Caki2 (cell line): Measurements from ENCODE around the gene PPP1R9A. TPM values are rescaled to one million over a fixed set of nuclear protein-coding genes. Genes with fewer than 3 reads are reported as not detected.

Experiments
- DNase-seq: peaks from one replicate; pipeline ENCODE4 v3.0.0-alpha.2; 2015; ENCODE audit warnings: low read depth
- in situ Hi-C: cut with HindIII; loops from 2 replicates; pipeline ENCODE4 v1.10.0; 2016; ENCODE audit warnings: low sequenced_read_pairs, low pct_unique_long_range_greater_than_20kb, mixed read lengths
- total RNA-seq: library from RNA; depleted of rRNA; stranded (reverse); fragments of >200 nt; shearing (Covaris generic); gene quantifications from 2 replicates; pipeline ENCODE4 v1.2.3, GENCODE V29; 2014; ENCODE audit warnings: low replicate concordance

The PPP1R9A gene
- total RNA-seq, 1 experiment from 2014 or later = 10.8 TPM

- DNase-seq = peak; percentile 47
- in situ Hi-C loops = no loop called here
Observed at GRCh38 chr7:95205665-95206225, 298.4 kb downstream of the PPP1R9A start.

- no peak for DNase-seq
- in situ Hi-C loops = no loop called here
Observed at GRCh38 chr7:95209276-95209675, 301.9 kb downstream of the PPP1R9A start.

- DNase-seq = no peak
- in situ Hi-C loops = no loop called here
Observed at GRCh38 chr7:95209788-95210187, 302.4 kb downstream of the PPP1R9A start.

- in situ Hi-C loops = no loop called here
- DNase-seq = no peak
Observed at GRCh38 chr7:95213148-95213547, 305.8 kb downstream of the PPP1R9A start.

- DNase-seq = peak; percentile 49
- in situ Hi-C loops = no loop called here
Observed at GRCh38 chr7:95213809-95214492, 306.6 kb downstream of the PPP1R9A start.

- in situ Hi-C loops = no loop called here
- DNase-seq = no peak
Observed at GRCh38 chr7:95219721-95220120, 312.3 kb downstream of the PPP1R9A start.

- in situ Hi-C loops = no loop called here
Observed at GRCh38 chr7:95220328-95220727, 312.9 kb downstream of the PPP1R9A start.

GRCh38 chr7:95225301-95225700 is 317.9 kb downstream of the PPP1R9A start:
- in situ Hi-C loops = no loop called here
- DNase-seq = no peak

More at GRCh38 chr7:95220328-95220727, 312.9 kb downstream of the PPP1R9A start:
- no peak for DNase-seq

- no peak for DNase-seq
- in situ Hi-C loops = no loop called here
Observed at GRCh38 chr7:95229301-95229700, 321.9 kb downstream of the PPP1R9A start.

GRCh38 chr7:95238252-95238943 is 331.0 kb downstream of the PPP1R9A start:
- DNase-seq = no peak
- in situ Hi-C loops = no loop called here

GRCh38 chr7:95240921-95241320 is 333.5 kb downstream of the PPP1R9A start:
- no peak for DNase-seq
- in situ Hi-C loops = no loop called here

- in situ Hi-C loops = no loop called here
- no peak for DNase-seq
Observed at GRCh38 chr7:95242266-95242665, 334.9 kb downstream of the PPP1R9A start.

GRCh38 chr7:95244616-95245015 is 337.2 kb downstream of the PPP1R9A start:
- DNase-seq = no peak
- in situ Hi-C loops = no loop called here

- DNase-seq = no peak
- in situ Hi-C loops = no loop called here
Observed at GRCh38 chr7:95245828-95246500, 338.6 kb downstream of the PPP1R9A start.

GRCh38 chr7:95246831-95247370 is 339.5 kb downstream of the PPP1R9A start:
- in situ Hi-C loops = no loop called here
- peak; percentile 58 for DNase-seq

- DNase-seq = no peak
- in situ Hi-C loops = no loop called here
Observed at GRCh38 chr7:95250571-95250970, 343.2 kb downstream of the PPP1R9A start.

- no peak for DNase-seq
- in situ Hi-C loops = no loop called here
Observed at GRCh38 chr7:95251966-95252365, 344.6 kb downstream of the PPP1R9A start.

- no peak for DNase-seq
- in situ Hi-C loops = no loop called here
Observed at GRCh38 chr7:95253986-95254385, 346.6 kb downstream of the PPP1R9A start.

- DNase-seq = no peak
- in situ Hi-C loops = no loop called here
Observed at GRCh38 chr7:95255691-95256090, 348.3 kb downstream of the PPP1R9A start.
